Endodermal cell (in vitro differentiated cells): ENCODE data around the gene CRELD1. TPM values are rescaled to one million over a fixed set of nuclear protein-coding genes. Genes with fewer than 3 reads are reported as not detected.

Source experiments
- DNase-seq: peaks from one replicate; pipeline ENCODE4 v3.0.0-alpha.2; 2017
- H3K27ac ChIP-seq: 2 replicates; pipeline ENCODE4 v1.5.1; 2013; ENCODE audit warnings: mild to moderate bottlenecking, low read depth, low read length, moderate library complexity
- H3K27me3 ChIP-seq: 2 replicates; pipeline ENCODE4 v1.6.1; 2013; ENCODE audit warnings: mild to moderate bottlenecking, low read length, moderate library complexity; ENCODE audit not compliant: insufficient read depth, control insufficient read depth, poor library complexity, severe bottlenecking
- H3K36me3 ChIP-seq: 2 replicates; pipeline ENCODE4 v1.7.0; 2013; ENCODE audit warnings: mild to moderate bottlenecking, low read length, moderate library complexity; ENCODE audit not compliant: control insufficient read depth, insufficient read depth
- H3K4me1 ChIP-seq: one replicate; pipeline ENCODE4 v1.7.0; 2013; ENCODE audit warnings: low read length; ENCODE audit not compliant: control insufficient read depth, insufficient read depth
- H3K4me3 ChIP-seq: 2 replicates; pipeline ENCODE4 v1.5.1; 2013; ENCODE audit warnings: mild to moderate bottlenecking, low read length, moderate library complexity
- H3K9ac ChIP-seq: 2 replicates; pipeline ENCODE4 v1.6.1; 2013; ENCODE audit warnings: mild to moderate bottlenecking, low read length, moderate library complexity; ENCODE audit not compliant: poor library complexity, severe bottlenecking; ENCODE audit errors: extremely low read depth
- H3K9me3 ChIP-seq: 2 replicates; pipeline ENCODE4 v1.6.1; 2013; ENCODE audit warnings: mild to moderate bottlenecking, low read length, moderate library complexity; ENCODE audit not compliant: control insufficient read depth
- H3K27ac Mint-ChIP-seq: 2 replicates; pipeline ENCODE4 v1.8.0; 2020; ENCODE audit warnings: mixed read lengths
- H3K27me3 Mint-ChIP-seq: 2 replicates; pipeline ENCODE4 v1.8.0; 2021; ENCODE audit warnings: mild to moderate bottlenecking, mixed read lengths; ENCODE audit not compliant: insufficient read depth
- H3K36me3 Mint-ChIP-seq: 2 replicates; pipeline ENCODE4 v1.8.0; 2020; ENCODE audit warnings: low read depth, mixed read lengths
- H3K4me1 Mint-ChIP-seq: 2 replicates; pipeline ENCODE4 v1.8.0; 2020; ENCODE audit warnings: mixed read lengths
- H3K4me3 Mint-ChIP-seq: 2 replicates; pipeline ENCODE4 v1.8.0; 2020; ENCODE audit warnings: mild to moderate bottlenecking, moderate library complexity, mixed read lengths
- H3K9me3 Mint-ChIP-seq: 2 replicates; pipeline ENCODE4 v1.8.0; 2020; ENCODE audit warnings: mild to moderate bottlenecking, mixed read lengths
- WGBS, 2 experiments: methylation state at CpG; one replicate each; pipeline versions ENCODE4 v1.1.5 to v1.1.7; 2013; ENCODE audit warnings: missing lambda C conversion rate in 2 of 2, mixed read lengths in 1 of 2; ENCODE audit not compliant: insufficient coverage in 1 of 2, insufficient read length in 1 of 2; 5-methylcytosine and 5-hydroxymethylcytosine counted together
- total RNA-seq, 2 donors: library from RNA; stranded (reverse); fragmentation: NEBNext Ultra II Directional in 1 of 2; extraction: Animal tissue kit (Norgen Biotek cat#: 25700) in 1 of 2; gene quantifications; 2 replicates in 1 of 2; 3 replicates in 1 of 2; pipeline ENCODE4 v1.2.1, GENCODE V29; 2021
- TF ChIP-seq, protein P1 (sequence below): fragments of 200-600 bp; sonication (generic); conservative IDR thresholded peaks from 2 replicates; pipeline ENCODE4 v1.5.0; 2021; ENCODE audit warnings: antibody characterized with exemption, mild to moderate bottlenecking

Gene CRELD1
- total RNA-seq, 2 donors from 2014 or later, result 35.7 to 43.2 TPM

DNA sequence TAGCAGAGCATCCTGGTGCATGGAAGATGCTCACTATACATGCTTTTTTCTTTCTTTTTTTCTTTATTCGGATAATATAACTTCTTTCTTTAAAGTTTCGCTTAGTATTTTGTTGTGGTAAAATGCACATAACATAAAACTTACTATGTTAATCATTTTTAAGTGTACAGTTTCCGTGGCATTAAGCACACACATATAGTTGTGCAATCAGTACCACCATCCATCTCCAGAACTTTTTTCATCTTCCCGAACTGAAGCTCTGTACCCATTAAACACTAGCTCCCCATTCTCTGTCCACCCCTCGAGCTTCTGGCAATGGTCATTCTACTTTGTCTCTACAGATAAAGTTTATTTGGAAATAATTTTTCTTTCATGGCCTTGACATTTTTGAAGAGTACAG is 44.2 kb upstream of the CRELD1 start:
- H3K27me3 ChIP-seq, result peaks cover 7% of the 10 kb centered on the region
- H3K4me1 Mint-ChIP-seq, result no peaks in the 10 kb centered on the region
- no peaks in the 10 kb centered on the region for H3K9me3 ChIP-seq
- H3K36me3 ChIP-seq, result peaks cover 20% of the 10 kb centered on the region
- no peak overlapping the region for H3K27ac ChIP-seq
- TF ChIP-seq, protein P1, sequence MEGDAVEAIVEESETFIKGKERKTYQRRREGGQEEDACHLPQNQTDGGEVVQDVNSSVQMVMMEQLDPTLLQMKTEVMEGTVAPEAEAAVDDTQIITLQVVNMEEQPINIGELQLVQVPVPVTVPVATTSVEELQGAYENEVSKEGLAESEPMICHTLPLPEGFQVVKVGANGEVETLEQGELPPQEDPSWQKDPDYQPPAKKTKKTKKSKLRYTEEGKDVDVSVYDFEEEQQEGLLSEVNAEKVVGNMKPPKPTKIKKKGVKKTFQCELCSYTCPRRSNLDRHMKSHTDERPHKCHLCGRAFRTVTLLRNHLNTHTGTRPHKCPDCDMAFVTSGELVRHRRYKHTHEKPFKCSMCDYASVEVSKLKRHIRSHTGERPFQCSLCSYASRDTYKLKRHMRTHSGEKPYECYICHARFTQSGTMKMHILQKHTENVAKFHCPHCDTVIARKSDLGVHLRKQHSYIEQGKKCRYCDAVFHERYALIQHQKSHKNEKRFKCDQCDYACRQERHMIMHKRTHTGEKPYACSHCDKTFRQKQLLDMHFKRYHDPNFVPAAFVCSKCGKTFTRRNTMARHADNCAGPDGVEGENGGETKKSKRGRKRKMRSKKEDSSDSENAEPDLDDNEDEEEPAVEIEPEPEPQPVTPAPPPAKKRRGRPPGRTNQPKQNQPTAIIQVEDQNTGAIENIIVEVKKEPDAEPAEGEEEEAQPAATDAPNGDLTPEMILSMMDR, result no peak
- WGBS, 2 experiments, result 87 to 90% methylated on average over 2 to 3 of the region's 5 CpGs
- H3K27me3 Mint-ChIP-seq, result no peaks in the 10 kb centered on the region
- H3K36me3 Mint-ChIP-seq, result peaks cover 21% of the 10 kb centered on the region
- H3K4me3 ChIP-seq, result no peak overlapping the region
- H3K4me3 Mint-ChIP-seq, result no peak overlapping the region
- no peak overlapping the region for H3K9ac ChIP-seq
- H3K9me3 Mint-ChIP-seq, result no peaks in the 10 kb centered on the region
- H3K4me1 ChIP-seq, result no peaks in the 10 kb centered on the region
- DNase-seq, result no peak
- H3K27ac Mint-ChIP-seq, result no peak overlapping the region

GRCh38 chr3:9890249-9891071 is 43.2 kb upstream of the CRELD1 start, which contains the start of gene JAGN1:
TSS of gene JAGN1 (plus strand) at chr3:9890610. CDS start at chr3:9890723, 113 bp downstream.
- Histone ChIP-seq H3K9ac (peak within 1 kb of the TSS; percentile 88), H3K4me1 (no peaks in the 10 kb centered on the region), H3K4me3 (peak within 1 kb of the TSS; percentile 95), H3K36me3 (peaks cover 20% of the 10 kb centered on the region), H3K9me3 (no peaks in the 10 kb centered on the region), H3K27me3 (peaks cover 7% of the 10 kb centered on the region), H3K27ac (peak within 1 kb of the TSS; percentile 55)
- Mint-ChIP-seq H3K27me3 (no peaks in the 10 kb centered on the region), H3K4me3 (peak within 1 kb of the TSS; percentile 96), H3K9me3 (no peaks in the 10 kb centered on the region), H3K4me1 (no peaks in the 10 kb centered on the region), H3K36me3 (peaks cover 25% of the 10 kb centered on the region), H3K27ac (peak within 1 kb of the TSS; percentile 99)
- DNase-seq, result peak; percentile 97
- TF ChIP-seq, protein P1, result no peak
- WGBS, 2 experiments, result 1% methylated on average over 24 to 62 of the region's 62 CpGs

- H3K9me3 Mint-ChIP-seq, result no peaks in the 10 kb centered on the region
- 20 to 27% methylated on average over 8 to 12 of the region's 12 CpGs for WGBS, 2 experiments
- H3K4me3 ChIP-seq, result peak overlapping the region; percentile 95
- H3K9ac ChIP-seq, result peak overlapping the region; percentile 88
- peak overlapping the region; percentile 99 for H3K27ac Mint-ChIP-seq
- no peaks in the 10 kb centered on the region for H3K27me3 Mint-ChIP-seq
- H3K27ac ChIP-seq, result no peak overlapping the region
- H3K4me1 ChIP-seq, result no peaks in the 10 kb centered on the region
- TF ChIP-seq, protein P1, result no peak
- peaks cover 7% of the 10 kb centered on the region for H3K27me3 ChIP-seq
- DNase-seq, result no peak
- peaks cover 20% of the 10 kb centered on the region for H3K36me3 ChIP-seq
- H3K36me3 Mint-ChIP-seq, result peaks cover 25% of the 10 kb centered on the region
- peak overlapping the region; percentile 96 for H3K4me3 Mint-ChIP-seq
- H3K9me3 ChIP-seq, result no peaks in the 10 kb centered on the region
- no peaks in the 10 kb centered on the region for H3K4me1 Mint-ChIP-seq
Measured at GRCh38 chr3:9891072-9891622, 42.5 kb upstream of the CRELD1 start.
